ENCODE data around the gene SHROOM2.
A peak's percentile ranks its signal among the peaks of the same experiment; 100 is the strongest.

The SHROOM2 gene

GRCh38 chrX:9905721-9906120, 119.5 kb downstream of the SHROOM2 start:
- Histone ChIP-seq H3K4me3 (replicated peaks; ENCODE audit: insufficient read depth, low read length) (no peak overlapping the region), H3K27ac (replicated peaks) (no peak overlapping the region), H3K27me3 (ENCODE audit: insufficient read depth, poor library complexity, severe bottlenecking) (no peaks in the 10 kb centered on the region)
- DNase-seq (ENCODE audit: low read depth in 1 of 2, low spot score in 1 of 2) = no peak
- no peak for TF ChIP-seq REST (IDR thresholded peaks at IDR 0.05; ENCODE audit: insufficient replicate concordance, low read depth)
- TF ChIP-seq SPI1 (IDR thresholded peaks at IDR 0.05; ENCODE audit: borderline replicate concordance, low read depth) = no peak
- no peak for TF ChIP-seq POLR2AphosphoS5 (IDR thresholded peaks at IDR 0.05; ENCODE audit: low read depth)
- no peak for TF ChIP-seq GABPA (IDR thresholded peaks at IDR 0.05; ENCODE audit: low read depth)
- no peak for TF ChIP-seq CTCF (IDR thresholded peaks at IDR 0.05; ENCODE audit: insufficient read depth, low read length)

- TF ChIP-seq POLR2AphosphoS5 (IDR thresholded peaks at IDR 0.05; ENCODE audit: low read depth) (no peak), CTCF (IDR thresholded peaks at IDR 0.05; ENCODE audit: insufficient read depth, low read length) (no peak), GABPA (IDR thresholded peaks at IDR 0.05; ENCODE audit: low read depth) (no peak)
- Histone ChIP-seq H3K27ac (replicated peaks) (no peak overlapping the region), H3K27me3 (ENCODE audit: insufficient read depth, poor library complexity, severe bottlenecking) (no peaks in the 10 kb centered on the region), H3K4me3 (replicated peaks; ENCODE audit: insufficient read depth, low read length) (no peak overlapping the region)
- no peak for DNase-seq (ENCODE audit: low read depth in 1 of 2, low spot score in 1 of 2)
Measured at GRCh38 chrX:9906919-9907318, 120.7 kb downstream of the SHROOM2 start.

- DNase-seq (ENCODE audit: low read depth in 1 of 2, low spot score in 1 of 2) = peak in 1 of 2 experiments; percentile 37
- H3K27me3 ChIP-seq (ENCODE audit: insufficient read depth, poor library complexity, severe bottlenecking) = no peaks in the 10 kb centered on the region
Measured at GRCh38 chrX:9907645-9908387, 121.6 kb downstream of the SHROOM2 start.

More at GRCh38 chrX:9907645-9908387, 121.6 kb downstream of the SHROOM2 start:
- Histone ChIP-seq H3K4me3 (replicated peaks; ENCODE audit: insufficient read depth, low read length) (no peak overlapping the region), H3K27ac (replicated peaks) (no peak overlapping the region)
- TF ChIP-seq REST (IDR thresholded peaks at IDR 0.05; ENCODE audit: insufficient replicate concordance, low read depth) = no peak
- TF ChIP-seq CTCF (IDR thresholded peaks at IDR 0.05; ENCODE audit: insufficient read depth, low read length) = no peak
- no peak for TF ChIP-seq GABPA (IDR thresholded peaks at IDR 0.05; ENCODE audit: low read depth)
- no peak for TF ChIP-seq SPI1 (IDR thresholded peaks at IDR 0.05; ENCODE audit: borderline replicate concordance, low read depth)
- TF ChIP-seq POLR2AphosphoS5 (IDR thresholded peaks at IDR 0.05; ENCODE audit: low read depth) = no peak

All from HL-60 (cell line).